SK-N-SH (cell line): ENCODE results near the gene PSTPIP1. TPM values are rescaled to one million over a fixed set of nuclear protein-coding genes. Genes with fewer than 3 reads are reported as not detected.

Experiments
- CTCF ChIA-PET: fragments of 300-600, 350-600 bp; formaldehyde crosslinking; extraction: SDS; loops from one replicate; lab custom pipeline; 2021; lab: Yijun Ruan, JAX
- POLR2A ChIA-PET: fragments of 350-600 bp; sonication (Branson Sonifier 250); formaldehyde crosslinking; extraction: SDS; loops from one replicate; lab custom pipeline; 2020; ENCODE audit warnings: antibody characterized with exemption, inconsistent platforms; lab: Yijun Ruan, JAX
- DNase-seq: peaks from one replicate; pipeline ENCODE4 v3.0.0; 2012
- H2AFZ ChIP-seq: fragments of 200-600 bp; sonication (generic); 2 replicates; pipeline ENCODE4 v1.8.1; 2016; ENCODE audit warnings: antibody characterized with exemption, mild to moderate bottlenecking, low read depth
- H3F3A ChIP-seq: fragments of 200-600 bp; sonication (generic); replicated peaks from 2 replicates; pipeline ENCODE3; 2016; ENCODE audit warnings: antibody characterized with exemption, mild to moderate bottlenecking; ENCODE audit not compliant: insufficient read depth
- H3K27ac ChIP-seq, 2 experiments: fragments of 200-500 bp in 1 of 2; fragments of 200-600 bp in 1 of 2; sonication (Bioruptor generic) in 1 of 2; sonication (generic), shearing (Covaris generic) in 1 of 2; 2 replicates each; pipeline versions ENCODE4 v1.5.1 to v1.6.1; 2014 to 2016; ENCODE audit warnings: low read depth in 2 of 2, inconsistent platforms in 1 of 2, low read length in 1 of 2, mild to moderate bottlenecking in 1 of 2, mixed read lengths in 1 of 2
- H3K27me3 ChIP-seq: fragments of 200-600 bp; sonication (generic), shearing (Covaris generic); 2 replicates; pipeline ENCODE4 v1.6.1; 2016; ENCODE audit warnings: mixed run types; ENCODE audit not compliant: insufficient read depth
- H3K36me3 ChIP-seq, 2 experiments: fragments of 200-500 bp in 1 of 2; fragments of 200-600 bp in 1 of 2; sonication (Bioruptor generic) in 1 of 2; sonication (generic) in 1 of 2; replicated peaks in 1 of 2; 2 replicates each; pipeline versions ENCODE3 to v1.5.1; 2014 to 2016; ENCODE audit warnings: low read length in 1 of 2, mild to moderate bottlenecking in 1 of 2; ENCODE audit not compliant: insufficient read depth in 2 of 2, control insufficient read depth in 1 of 2
- H3K4me1 ChIP-seq, 2 experiments: fragments of 200-500 bp in 1 of 2; fragments of 200-600 bp in 1 of 2; sonication (Bioruptor generic) in 1 of 2; sonication (generic), shearing (Covaris generic) in 1 of 2; 2 replicates each; pipeline versions ENCODE4 v1.5.1 to v1.6.1; 2014 to 2016; ENCODE audit warnings: low read depth in 1 of 2, low read length in 1 of 2, mixed run types in 1 of 2; ENCODE audit not compliant: insufficient read depth in 2 of 2, control insufficient read depth in 1 of 2
- H3K4me2 ChIP-seq: fragments of 200-600 bp; sonication (generic), shearing (Covaris generic); 2 replicates; pipeline ENCODE4 v1.6.1; 2017; ENCODE audit warnings: mixed run types
- H3K4me3 ChIP-seq, 2 experiments: fragments of 200-500 bp in 1 of 2; fragments of 200-600 bp in 1 of 2; sonication (Bioruptor generic) in 1 of 2; sonication (generic), shearing (Covaris generic) in 1 of 2; 2 replicates each; pipeline versions ENCODE4 v1.5.1 to v1.8.1; 2014 to 2016; ENCODE audit warnings: low read depth in 2 of 2, inconsistent platforms in 1 of 2, low read length in 1 of 2, mild to moderate bottlenecking in 1 of 2, mixed read lengths in 1 of 2, moderate library complexity in 1 of 2
- H3K79me2 ChIP-seq: fragments of 200-600 bp; sonication (generic); 2 replicates; pipeline ENCODE4 v1.8.1; 2017; ENCODE audit warnings: mild to moderate bottlenecking; ENCODE audit not compliant: insufficient read depth
- H3K9ac ChIP-seq: fragments of 200-600 bp; sonication (generic); 2 replicates; pipeline ENCODE4 v1.6.1; 2017; ENCODE audit warnings: mixed run types
- H3K9me2 ChIP-seq: fragments of 200-600 bp; sonication (generic); 2 replicates; pipeline ENCODE4 v1.6.1; 2017; ENCODE audit warnings: mixed run types
- H3K9me3 ChIP-seq: fragments of 200-600 bp; sonication (generic); 2 replicates; pipeline ENCODE4 v1.6.1; 2017; ENCODE audit warnings: mixed run types, mild to moderate bottlenecking, moderate library complexity
- H4K20me1 ChIP-seq: fragments of 200-600 bp; sonication (generic); 2 replicates; pipeline ENCODE4 v1.6.1; 2017; ENCODE audit warnings: mild to moderate bottlenecking, mixed run types; ENCODE audit not compliant: insufficient read depth
- CHD2 ChIP-seq: fragments of 150-350 bp; IDR thresholded peaks from 2 replicates; pipeline ENCODE4 v1.6.1; 2018; ENCODE audit warnings: low read length; ENCODE audit not compliant: partially characterized antibody
- EP300 ChIP-seq, 2 experiments: IDR thresholded peaks; 2 replicates each; pipeline versions ENCODE4 v1.4.0 to v1.6.1; 2012; ENCODE audit warnings: borderline replicate concordance in 1 of 2, low read depth in 1 of 2, low read length in 1 of 2
- EZH2phosphoT487 ChIP-seq: fragments of 200-600 bp; sonication (generic); IDR thresholded peaks from 2 replicates; pipeline ENCODE4 v1.6.1; 2017; ENCODE audit warnings: low read depth, mixed run types, mild to moderate bottlenecking, antibody characterized with exemption, moderate library complexity, borderline replicate concordance
- FOXM1 ChIP-seq: IDR thresholded peaks from 2 replicates; pipeline ENCODE4 v1.4.0; 2012; ENCODE audit warnings: low read depth, mild to moderate bottlenecking
- GABPA ChIP-seq: IDR thresholded peaks from 2 replicates; pipeline ENCODE4 v1.4.0; 2012; ENCODE audit warnings: low read depth, mild to moderate bottlenecking
- JUND ChIP-seq: IDR thresholded peaks from 2 replicates; pipeline ENCODE4 v1.4.0; 2012
- MEF2A ChIP-seq: IDR thresholded peaks from 2 replicates; pipeline ENCODE4 v1.4.0; 2012; ENCODE audit warnings: low read depth, borderline replicate concordance
- NFIC ChIP-seq: IDR thresholded peaks from 2 replicates; pipeline ENCODE4 v1.4.0; 2012; ENCODE audit warnings: borderline replicate concordance
- NRF1 ChIP-seq: IDR thresholded peaks from 2 replicates; pipeline ENCODE4 v1.6.1; 2012; ENCODE audit warnings: low read depth, mild to moderate bottlenecking, low read length
- POLR2AphosphoS5 ChIP-seq: IDR thresholded peaks from 2 replicates; pipeline ENCODE4 v1.6.1; 2012; ENCODE audit warnings: low read depth, low read length
- RXRA ChIP-seq: IDR thresholded peaks from 2 replicates; pipeline ENCODE4 v1.4.0; 2012; ENCODE audit warnings: low read depth, mild to moderate bottlenecking, borderline replicate concordance
- SMC3 ChIP-seq: IDR thresholded peaks from 2 replicates; pipeline ENCODE4 v1.6.1; 2012; ENCODE audit warnings: low read depth, low read length, improper control_type of control experiment
- TEAD4 ChIP-seq: IDR thresholded peaks from 2 replicates; pipeline ENCODE4 v1.4.0; 2012; ENCODE audit warnings: mild to moderate bottlenecking, borderline replicate concordance; ENCODE audit not compliant: insufficient read depth
- YY1 ChIP-seq: IDR thresholded peaks from 2 replicates; pipeline ENCODE4 v1.4.0; 2012; ENCODE audit warnings: low read depth, mild to moderate bottlenecking
- WGBS: methylation state at CpG from one replicate; pipeline ENCODE4 v1.1.6; 2017; ENCODE audit warnings: low lambda C conversion rate; 5-methylcytosine and 5-hydroxymethylcytosine counted together
- polyA plus RNA-seq, 3 experiments: library from polyadenylated mRNA; depleted of rRNA; stranded (reverse); fragments of >200 nt; gene quantifications; 2 replicates each; pipeline ENCODE4 v1.2.3, GENCODE V29; 2012
- TF ChIP-seq, protein P1 (sequence below): IDR thresholded peaks from 2 replicates; pipeline ENCODE4 v1.4.0; 2012; ENCODE audit warnings: low read depth, borderline replicate concordance
- TF ChIP-seq, protein P2 (sequence below): IDR thresholded peaks from 2 replicates; pipeline ENCODE4 v1.4.0; 2012; ENCODE audit warnings: low read depth
- TF ChIP-seq, protein P3 (sequence below): IDR thresholded peaks from 2 replicates; pipeline ENCODE4; 2012
- TF ChIP-seq, protein P4 (sequence below): IDR thresholded peaks from 2 replicates; pipeline ENCODE4 v1.6.1; 2012; ENCODE audit warnings: mild to moderate bottlenecking, low read depth, low read length, moderate library complexity

The PSTPIP1 gene
- polyA plus RNA-seq, 1 of the 3 experiments (the other 2 are of a cell fraction) = 0.69 TPM

DNA sequence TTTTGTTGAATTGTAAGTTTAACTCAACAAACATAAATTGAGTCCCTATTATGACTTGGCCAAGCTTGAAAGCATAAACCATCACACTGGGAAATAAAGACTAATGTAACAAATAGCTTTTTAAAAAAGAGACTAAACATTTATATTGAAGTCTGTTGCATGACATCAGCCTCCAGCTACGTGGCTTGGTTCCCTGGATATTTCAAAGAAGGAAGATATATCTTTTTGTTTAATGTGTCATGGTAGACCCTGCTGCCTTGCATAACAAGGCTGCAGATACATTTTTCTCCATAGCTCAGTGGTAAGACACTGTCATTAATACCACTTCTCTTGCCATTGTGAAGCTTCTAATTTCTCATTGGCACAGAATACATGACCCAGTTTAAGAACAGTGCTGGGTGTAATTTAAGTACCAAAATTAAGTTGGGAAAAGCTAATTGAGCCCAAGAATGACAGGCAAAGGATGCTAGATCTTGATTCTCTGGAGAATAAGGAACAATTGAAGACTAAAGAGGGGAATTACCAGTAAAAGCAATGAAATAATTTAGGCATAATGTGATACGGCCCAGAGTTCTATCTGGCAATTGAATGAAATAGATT lies 49.3 kb upstream of the PSTPIP1 start (continued):
- TF ChIP-seq FOXM1 (no peak), MEF2A (no peak), NRF1 (no peak), CHD2 (no peak)
- TF ChIP-seq, protein P1, sequence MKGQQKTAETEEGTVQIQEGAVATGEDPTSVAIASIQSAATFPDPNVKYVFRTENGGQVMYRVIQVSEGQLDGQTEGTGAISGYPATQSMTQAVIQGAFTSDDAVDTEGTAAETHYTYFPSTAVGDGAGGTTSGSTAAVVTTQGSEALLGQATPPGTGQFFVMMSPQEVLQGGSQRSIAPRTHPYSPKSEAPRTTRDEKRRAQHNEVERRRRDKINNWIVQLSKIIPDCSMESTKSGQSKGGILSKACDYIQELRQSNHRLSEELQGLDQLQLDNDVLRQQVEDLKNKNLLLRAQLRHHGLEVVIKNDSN = no peak
- TF ChIP-seq, protein P2, sequence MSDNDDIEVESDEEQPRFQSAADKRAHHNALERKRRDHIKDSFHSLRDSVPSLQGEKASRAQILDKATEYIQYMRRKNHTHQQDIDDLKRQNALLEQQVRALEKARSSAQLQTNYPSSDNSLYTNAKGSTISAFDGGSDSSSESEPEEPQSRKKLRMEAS = no peak

DNA sequence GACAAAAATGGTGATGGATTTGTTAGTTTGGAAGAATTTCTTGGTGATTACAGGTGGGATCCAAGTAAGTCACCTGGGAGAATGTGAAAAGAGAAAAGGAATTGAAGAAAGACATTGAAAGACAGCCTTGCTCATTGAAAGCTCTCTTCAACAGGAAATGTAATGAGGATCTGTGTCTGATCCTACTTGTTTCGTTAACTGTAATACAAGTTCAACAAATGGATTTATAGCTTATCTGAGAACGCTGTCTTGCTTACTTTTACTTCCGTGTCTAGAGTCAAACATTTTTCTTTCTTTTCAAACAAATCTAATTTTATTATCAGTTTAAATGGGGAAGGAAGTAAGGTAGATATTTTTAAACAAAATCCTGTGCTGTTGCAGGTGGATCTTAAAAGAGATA lies 47.5 kb upstream of the PSTPIP1 start:
- no peak for DNase-seq
- Histone ChIP-seq H4K20me1 (no peaks in the 10 kb centered on the region), H3F3A (no peaks in the 10 kb centered on the region), H3K9ac (no peak overlapping the region), H3K9me3 (no peaks in the 10 kb centered on the region), H3K4me1 (no peaks in the 10 kb centered on the region; a peak in 1 of 4 replicates), H3K27ac (no peak overlapping the region), H3K9me2 (no peaks in the 10 kb centered on the region), H3K36me3 (peaks cover 43 to 62% of the 10 kb centered on the region in 2 experiments), H3K4me3 (no peak overlapping the region), H3K27me3 (no peaks in the 10 kb centered on the region), H3K4me2 (no peak overlapping the region), H3K79me2 (no peaks in the 10 kb centered on the region), H2AFZ (no peak overlapping the region)
- ChIA-PET CTCF (interaction anchor here (0.9 to 1.0 kb wide), 2 partner anchors 17 to 157 kb away, joined by 3 to 4 read pairs; no protein-coding TSS in a partner anchor), POLR2A (interaction anchor here (1.4 kb wide), 1 partner anchor 48 kb away, joined by 3 read pairs; the partner anchor contains the start of gene PSTPIP1)
- TF ChIP-seq GABPA (no peak), JUND (no peak)
- WGBS = 93% methylated on average over 3 of the region's 3 CpGs

DNA sequence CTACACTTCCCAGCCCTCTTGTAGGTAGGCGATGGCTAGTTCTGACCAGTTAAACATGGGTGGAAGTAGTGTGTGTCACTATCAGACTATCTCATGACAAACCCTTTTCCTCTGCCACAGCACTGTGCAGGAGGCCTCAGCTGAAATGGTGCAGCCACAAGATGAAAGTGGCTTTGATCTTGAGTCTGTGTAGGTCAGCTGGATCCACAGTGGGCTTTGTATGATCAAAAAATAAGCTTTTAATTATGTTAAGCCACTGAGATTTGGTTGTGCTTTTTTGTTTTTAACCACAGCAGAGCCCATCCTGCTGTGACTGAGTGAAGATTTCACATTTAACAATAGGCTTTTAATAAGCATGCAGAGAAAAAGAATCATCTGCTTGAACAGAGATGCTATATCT lies 43.7 kb upstream of the PSTPIP1 start:
- CTCF ChIA-PET = no interaction called here

More for the DNA sequence above, 43.7 kb upstream of the PSTPIP1 start:
- no peak overlapping the region for H3K4me3 ChIP-seq
- no peak for TF ChIP-seq SMC3
- TF ChIP-seq YY1 = no peak
- no peak for TF ChIP-seq NFIC
- TF ChIP-seq POLR2AphosphoS5 = no peak
- TF ChIP-seq TEAD4 = no peak
- TF ChIP-seq, protein P1 = no peak
- no peak for TF ChIP-seq RXRA
- TF ChIP-seq, protein P3, sequence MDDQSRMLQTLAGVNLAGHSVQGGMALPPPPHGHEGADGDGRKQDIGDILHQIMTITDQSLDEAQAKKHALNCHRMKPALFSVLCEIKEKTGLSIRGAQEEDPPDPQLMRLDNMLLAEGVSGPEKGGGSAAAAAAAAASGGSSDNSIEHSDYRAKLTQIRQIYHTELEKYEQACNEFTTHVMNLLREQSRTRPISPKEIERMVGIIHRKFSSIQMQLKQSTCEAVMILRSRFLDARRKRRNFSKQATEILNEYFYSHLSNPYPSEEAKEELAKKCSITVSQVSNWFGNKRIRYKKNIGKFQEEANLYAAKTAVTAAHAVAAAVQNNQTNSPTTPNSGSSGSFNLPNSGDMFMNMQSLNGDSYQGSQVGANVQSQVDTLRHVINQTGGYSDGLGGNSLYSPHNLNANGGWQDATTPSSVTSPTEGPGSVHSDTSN = no peak
- no peak for TF ChIP-seq EZH2phosphoT487
- TF ChIP-seq, protein P2 = no peak
- no peak for TF ChIP-seq EP300 (IDR thresholded peaks at IDR 0.05; ENCODE audit: borderline replicate concordance in 1 of 2, low read depth in 1 of 2, low read length in 1 of 2)
- TF ChIP-seq GABPA = no peak
- TF ChIP-seq, protein P4, sequence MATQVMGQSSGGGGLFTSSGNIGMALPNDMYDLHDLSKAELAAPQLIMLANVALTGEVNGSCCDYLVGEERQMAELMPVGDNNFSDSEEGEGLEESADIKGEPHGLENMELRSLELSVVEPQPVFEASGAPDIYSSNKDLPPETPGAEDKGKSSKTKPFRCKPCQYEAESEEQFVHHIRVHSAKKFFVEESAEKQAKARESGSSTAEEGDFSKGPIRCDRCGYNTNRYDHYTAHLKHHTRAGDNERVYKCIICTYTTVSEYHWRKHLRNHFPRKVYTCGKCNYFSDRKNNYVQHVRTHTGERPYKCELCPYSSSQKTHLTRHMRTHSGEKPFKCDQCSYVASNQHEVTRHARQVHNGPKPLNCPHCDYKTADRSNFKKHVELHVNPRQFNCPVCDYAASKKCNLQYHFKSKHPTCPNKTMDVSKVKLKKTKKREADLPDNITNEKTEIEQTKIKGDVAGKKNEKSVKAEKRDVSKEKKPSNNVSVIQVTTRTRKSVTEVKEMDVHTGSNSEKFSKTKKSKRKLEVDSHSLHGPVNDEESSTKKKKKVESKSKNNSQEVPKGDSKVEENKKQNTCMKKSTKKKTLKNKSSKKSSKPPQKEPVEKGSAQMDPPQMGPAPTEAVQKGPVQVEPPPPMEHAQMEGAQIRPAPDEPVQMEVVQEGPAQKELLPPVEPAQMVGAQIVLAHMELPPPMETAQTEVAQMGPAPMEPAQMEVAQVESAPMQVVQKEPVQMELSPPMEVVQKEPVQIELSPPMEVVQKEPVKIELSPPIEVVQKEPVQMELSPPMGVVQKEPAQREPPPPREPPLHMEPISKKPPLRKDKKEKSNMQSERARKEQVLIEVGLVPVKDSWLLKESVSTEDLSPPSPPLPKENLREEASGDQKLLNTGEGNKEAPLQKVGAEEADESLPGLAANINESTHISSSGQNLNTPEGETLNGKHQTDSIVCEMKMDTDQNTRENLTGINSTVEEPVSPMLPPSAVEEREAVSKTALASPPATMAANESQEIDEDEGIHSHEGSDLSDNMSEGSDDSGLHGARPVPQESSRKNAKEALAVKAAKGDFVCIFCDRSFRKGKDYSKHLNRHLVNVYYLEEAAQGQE = no peak
- no peak for TF ChIP-seq CHD2
- H3K4me1 ChIP-seq = no peaks in the 10 kb centered on the region; a peak in 1 of 4 replicates
- no peak for DNase-seq
- H3K9me2 ChIP-seq = no peaks in the 10 kb centered on the region
- WGBS = 87% methylated on average over 1 of the region's 1 CpG
- no peaks in the 10 kb centered on the region for H4K20me1 ChIP-seq
- H3K9ac ChIP-seq = no peak overlapping the region
- H2AFZ ChIP-seq = no peak overlapping the region
- no peaks in the 10 kb centered on the region for H3K79me2 ChIP-seq
- H3K27me3 ChIP-seq = no peaks in the 10 kb centered on the region
- H3K4me2 ChIP-seq = no peak overlapping the region
- H3K36me3 ChIP-seq = peaks cover 30 to 40% of the 10 kb centered on the region in 2 experiments
- no peak overlapping the region for H3K27ac ChIP-seq
- no peaks in the 10 kb centered on the region for H3K9me3 ChIP-seq
- POLR2A ChIA-PET = no interaction called here
- no peaks in the 10 kb centered on the region for H3F3A ChIP-seq
